Stimulated activated CD8-positive, alpha-beta memory T cell treated with anti-CD3 and anti-CD28 coated beads, Interleukin-15, amount 100 ng/mL, for 48 hours (primary cell): Measurements from ENCODE around the gene MYOF.
"Not testable (repeated sequence)": the region's sequence is repeated elsewhere in the genome, so short reads cannot be mapped to it uniquely, and the experiment has no call there.

Experiments used
- DNase-seq, 2 donors: peaks; one replicate each; pipeline ENCODE4 v3.0.0-alpha.2; 2020; ENCODE audit warnings: low read depth in 2 of 2

MYOF gene

GRCh38 chr10:93346108-93346507 is 136.0 kb downstream of the MYOF start:
- no peak for DNase-seq

- DNase-seq: no peak
Measured at GRCh38 chr10:93344691-93345090, 137.4 kb downstream of the MYOF start.

- DNase-seq: no peak
Measured at GRCh38 chr10:93342921-93343320, 139.2 kb downstream of the MYOF start.

- DNase-seq: no peak
Measured at GRCh38 chr10:93342366-93342765, 139.8 kb downstream of the MYOF start.

GRCh38 chr10:93337309-93337721 is 144.8 kb downstream of the MYOF start:
- DNase-seq: no peak

- DNase-seq: no peak
Measured at GRCh38 chr10:93336678-93337077, 145.5 kb downstream of the MYOF start.

GRCh38 chr10:93336110-93336509 is 146.0 kb downstream of the MYOF start:
- DNase-seq: no peak

- no peak for DNase-seq
Measured at GRCh38 chr10:93334901-93335327, 147.2 kb downstream of the MYOF start.

- DNase-seq: no peak
Measured at GRCh38 chr10:93334181-93334580, 148.0 kb downstream of the MYOF start.

GRCh38 chr10:93333278-93333978 is 148.7 kb downstream of the MYOF start:
- no peak for DNase-seq

- DNase-seq: no peak
Measured at GRCh38 chr10:93330824-93331223, 151.3 kb downstream of the MYOF start.

GRCh38 chr10:93319896-93320295 is 162.2 kb downstream of the MYOF start:
- no peak for DNase-seq

GRCh38 chr10:93319096-93319495 is 163.0 kb downstream of the MYOF start:
- no peak for DNase-seq

- no peak for DNase-seq
Measured at GRCh38 chr10:93315246-93315645, 166.9 kb downstream of the MYOF start.

GRCh38 chr10:93314656-93315055 is 167.5 kb downstream of the MYOF start:
- DNase-seq: not testable (repeated sequence)

- DNase-seq: no peak
Measured at GRCh38 chr10:93313798-93314197, 168.3 kb downstream of the MYOF start.

- no peak for DNase-seq
Measured at GRCh38 chr10:93309062-93309461, 173.1 kb downstream of the MYOF start.

GRCh38 chr10:93305122-93305521 is 177.0 kb downstream of the MYOF start:
- DNase-seq: no peak

GRCh38 chr10:93300981-93301380 is 181.2 kb downstream of the MYOF start:
- no peak for DNase-seq

- DNase-seq: no peak
Measured at GRCh38 chr10:93300288-93300917, 181.7 kb downstream of the MYOF start.

- no peak for DNase-seq
Measured at GRCh38 chr10:93299606-93300287, 182.4 kb downstream of the MYOF start.

GRCh38 chr10:93299195-93299594 is 182.9 kb downstream of the MYOF start:
- no peak for DNase-seq

GRCh38 chr10:93296151-93296550 is 186.0 kb downstream of the MYOF start:
- no peak for DNase-seq
